Measurements from ENCODE around the gene TMEM170A. TPM values are rescaled to one million over a fixed set of nuclear protein-coding genes. Genes with fewer than 3 reads are reported as not detected.

Gene TMEM170A
- total RNA-seq, 1 experiment from 2014 or later, result 46.8 TPM

- peaks cover 12 to 22% (median 21%) of the 10 kb centered on the region in 3 experiments for H3K36me3 Mint-ChIP-seq (ENCODE audit: insufficient read depth in 1 of 3, low read depth in 3 of 3)
- TF ChIP-seq CTCF (conservative IDR thresholded peaks at IDR 0.05), result no peak
- no peak overlapping the region for H2BK120ac ChIP-seq (ENCODE audit: low read depth, low read length, poor library complexity, severe bottlenecking)
- H4K91ac ChIP-seq (ENCODE audit: insufficient read length, low read depth, low read length), result no peak overlapping the region
- no peak overlapping the region for H3K14ac ChIP-seq (ENCODE audit: insufficient read depth, low read length)
- no peak overlapping the region for H4K8ac ChIP-seq (replicated peaks; ENCODE audit: insufficient read length, low read depth, low read length)
- no peaks in the 10 kb centered on the region for H3K27me3 ChIP-seq (ENCODE audit: insufficient read depth, low read length)
- no peak overlapping the region for H2AFZ ChIP-seq (ENCODE audit: low read length)
- no peak overlapping the region for H3K4me3 Mint-ChIP-seq
- H3T11ph ChIP-seq (ENCODE audit: low read length), result no peak overlapping the region
- H2BK5ac ChIP-seq (ENCODE audit: insufficient read length, low read length), result no peak overlapping the region
- no peaks in the 10 kb centered on the region; the same call in none of the 2 replicates for H3K27me3 Mint-ChIP-seq (ENCODE audit: low read depth)
- no peak overlapping the region for H3K18ac ChIP-seq (ENCODE audit: insufficient read length, low read depth, low read length)
- no peak overlapping the region for H2AK5ac ChIP-seq (ENCODE audit: insufficient read length, low read length)
- H3K4ac ChIP-seq (ENCODE audit: low read depth, low read length), result no peak overlapping the region
- peaks cover 19% of the 10 kb centered on the region; the same call in 1 of the 2 replicates for H3K79me2 ChIP-seq (ENCODE audit: insufficient read depth, low read length)
- no CpG with 5 or more reads among the region's 5 CpGs for WGBS (ENCODE audit: extremely low coverage, insufficient read length, low lambda C conversion rate)
- no peak overlapping the region for H2BK12ac ChIP-seq (ENCODE audit: insufficient read length, low read depth, low read length)
- no peaks in the 10 kb centered on the region; the same call in 1 of the 2 replicates for H3K4me1 ChIP-seq (ENCODE audit: insufficient read depth, low read length)
- H3K56ac ChIP-seq (ENCODE audit: insufficient read length, low read depth, low read length), result no peak overlapping the region
- H3K9ac ChIP-seq (ENCODE audit: extremely low read depth, insufficient read length, low read length), result no peak overlapping the region
- no peaks in the 10 kb centered on the region for H3K23me2 ChIP-seq (ENCODE audit: insufficient read length, low read depth, low read length, poor library complexity, severe bottlenecking)
- no peak overlapping the region for H3K4me2 ChIP-seq (ENCODE audit: insufficient read depth, insufficient read length, low read length)
- H3K23ac ChIP-seq (ENCODE audit: insufficient read length, low read depth, low read length), result no peak overlapping the region
- no peak overlapping the region for H4K5ac ChIP-seq (ENCODE audit: insufficient read length, low read depth, low read length)
- H2BK15ac ChIP-seq (ENCODE audit: low read depth, low read length), result no peak overlapping the region
- no peaks in the 10 kb centered on the region for H3K9me3 Mint-ChIP-seq
- peaks cover 52 to 63% of the 10 kb centered on the region in 2 experiments for H3K4me1 Mint-ChIP-seq
- no peak overlapping the region for H3K27ac ChIP-seq (ENCODE audit: insufficient read length, low read depth, low read length)
- no peak for DNase-seq
- H3K79me1 ChIP-seq (ENCODE audit: insufficient read depth, low read depth, low read length, poor library complexity, severe bottlenecking), result peaks cover 17% of the 10 kb centered on the region
- no peak overlapping the region for H2BK20ac ChIP-seq (ENCODE audit: low read depth, low read length, poor library complexity, severe bottlenecking)
- no peaks in the 10 kb centered on the region for H4K20me1 ChIP-seq (ENCODE audit: control insufficient read depth, insufficient read depth, insufficient read length)
- peak overlapping the region in 2 of 3 experiments; percentile 35 to 57; a peak in 3 of 7 replicates for H3K27ac Mint-ChIP-seq
- H3K9me3 ChIP-seq (ENCODE audit: control insufficient read depth, low read depth, low read length), result no peaks in the 10 kb centered on the region
Measured at GRCh38 chr16:75455677-75456076, 8.8 kb downstream of the TMEM170A start.

Data from H9 (cell line).